Fibroblast of skin of left biceps (primary cell): ENCODE measurements around the gene COL20A1.

ENCODE experiments used
- DNase-seq, 2 experiments: peaks; one replicate each; pipeline ENCODE4 v3.0.0-alpha.2; 2013; ENCODE audit warnings: low read depth in 2 of 2

Gene COL20A1

DNA sequence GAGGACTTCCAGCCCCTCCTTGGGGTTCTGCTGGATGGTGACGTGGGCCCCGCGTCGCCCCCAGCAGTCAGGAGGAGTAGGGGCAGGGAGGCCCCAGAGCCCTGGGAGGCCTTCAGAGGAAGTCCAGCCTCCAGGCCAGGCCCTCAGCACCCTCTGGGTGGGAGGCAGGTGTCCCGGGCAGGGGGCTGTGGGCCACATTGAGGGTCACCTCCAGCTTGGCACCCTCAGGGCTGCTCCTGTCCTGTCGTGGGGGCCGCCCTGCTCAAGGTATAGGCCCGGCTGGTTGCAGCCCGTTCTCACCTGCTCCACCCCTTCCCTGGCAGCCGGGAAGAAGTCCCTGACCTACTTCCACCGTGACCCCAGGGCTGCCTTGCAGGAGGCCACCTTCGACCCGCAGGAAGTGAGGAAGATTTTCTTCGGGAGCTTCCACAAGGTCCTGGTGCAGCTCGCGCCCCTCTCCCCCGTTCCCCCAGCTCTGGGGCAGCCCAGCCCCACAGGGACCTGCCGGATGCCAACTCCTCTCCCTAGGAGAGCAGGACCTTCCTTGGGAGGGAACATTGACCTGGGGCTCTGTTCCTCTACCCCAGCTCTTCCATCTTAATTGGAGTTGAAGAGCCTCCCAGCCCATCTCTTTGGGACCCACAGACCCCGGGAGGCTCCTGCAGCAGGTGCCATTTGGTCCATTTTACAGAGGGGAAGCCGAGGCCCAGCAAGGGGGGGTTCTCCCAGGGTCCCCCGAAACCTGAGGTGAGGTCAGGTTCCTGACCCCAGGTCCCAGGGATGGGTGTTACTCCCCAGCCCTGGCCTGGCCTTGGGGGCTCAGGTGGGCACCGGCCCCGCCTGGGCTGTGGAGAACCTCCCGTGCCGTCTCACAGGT lies 26.4 kb downstream of the COL20A1 start:
- DNase-seq: no peak

DNA sequence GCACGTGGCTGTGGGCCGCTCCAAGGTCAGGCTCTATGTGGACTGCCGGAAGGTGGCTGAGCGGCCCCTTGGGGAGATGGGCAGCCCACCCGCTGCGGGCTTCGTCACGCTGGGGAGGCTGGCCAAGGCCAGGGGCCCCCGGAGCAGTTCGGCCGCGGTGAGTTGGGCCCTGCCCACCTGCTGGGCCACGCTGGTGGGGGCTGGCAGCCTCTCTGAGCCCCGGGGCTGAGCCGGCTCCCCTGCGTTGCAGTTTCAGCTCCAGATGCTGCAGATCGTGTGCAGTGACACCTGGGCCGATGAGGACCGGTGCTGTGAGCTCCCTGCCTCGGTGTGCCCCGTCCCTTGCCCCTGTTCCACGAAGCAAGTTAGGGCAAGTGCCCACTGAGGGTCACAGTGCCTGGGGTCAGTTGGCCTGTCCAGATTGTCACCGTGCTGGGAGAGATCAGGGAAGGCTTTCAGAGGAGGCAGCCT lies 27.1 kb downstream of the COL20A1 start:
- no peak for DNase-seq

DNA sequence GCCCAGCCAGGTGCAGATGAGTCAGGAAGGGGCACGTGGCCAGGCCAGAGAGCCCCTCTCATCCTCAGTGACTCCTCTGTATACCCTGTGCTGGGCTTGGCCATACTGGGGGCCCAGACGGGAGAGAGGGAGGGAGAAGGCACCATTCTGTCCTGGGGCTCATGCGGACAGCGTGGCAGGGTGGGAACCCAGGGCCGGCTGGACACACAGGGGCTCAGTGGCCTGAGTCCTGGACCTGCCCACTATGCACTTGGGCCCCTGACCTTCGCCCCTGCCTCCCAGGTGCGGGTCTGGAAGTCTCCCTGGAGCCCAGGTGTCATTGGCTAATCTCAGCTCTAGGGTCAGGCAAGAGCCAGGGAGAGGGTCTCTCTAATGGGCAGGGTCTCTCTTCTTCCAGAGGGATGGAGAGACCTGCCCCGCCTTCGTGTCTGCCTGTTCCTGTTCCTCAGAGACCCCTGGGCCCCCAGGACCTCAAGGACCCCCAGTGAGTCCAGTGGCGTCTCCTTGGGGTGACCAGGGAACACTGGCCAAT lies 27.7 kb downstream of the COL20A1 start:
- no peak for DNase-seq

GRCh38 chr20:63321148-63321831 lies 28.3 kb downstream of the COL20A1 start:
- DNase-seq: no peak

GRCh38 chr20:63322146-63322932 lies 29.4 kb downstream of the COL20A1 start:
- DNase-seq: no peak

GRCh38 chr20:63322933-63323273 lies 29.9 kb downstream of the COL20A1 start:
- DNase-seq: no peak

- no peak for DNase-seq
These were observed 30.5 kb downstream of the COL20A1 start for GRCh38 chr20:63323357-63323981.

- no peak for DNase-seq
These were observed 32.1 kb downstream of the COL20A1 start for GRCh38 chr20:63325021-63325471.

DNA sequence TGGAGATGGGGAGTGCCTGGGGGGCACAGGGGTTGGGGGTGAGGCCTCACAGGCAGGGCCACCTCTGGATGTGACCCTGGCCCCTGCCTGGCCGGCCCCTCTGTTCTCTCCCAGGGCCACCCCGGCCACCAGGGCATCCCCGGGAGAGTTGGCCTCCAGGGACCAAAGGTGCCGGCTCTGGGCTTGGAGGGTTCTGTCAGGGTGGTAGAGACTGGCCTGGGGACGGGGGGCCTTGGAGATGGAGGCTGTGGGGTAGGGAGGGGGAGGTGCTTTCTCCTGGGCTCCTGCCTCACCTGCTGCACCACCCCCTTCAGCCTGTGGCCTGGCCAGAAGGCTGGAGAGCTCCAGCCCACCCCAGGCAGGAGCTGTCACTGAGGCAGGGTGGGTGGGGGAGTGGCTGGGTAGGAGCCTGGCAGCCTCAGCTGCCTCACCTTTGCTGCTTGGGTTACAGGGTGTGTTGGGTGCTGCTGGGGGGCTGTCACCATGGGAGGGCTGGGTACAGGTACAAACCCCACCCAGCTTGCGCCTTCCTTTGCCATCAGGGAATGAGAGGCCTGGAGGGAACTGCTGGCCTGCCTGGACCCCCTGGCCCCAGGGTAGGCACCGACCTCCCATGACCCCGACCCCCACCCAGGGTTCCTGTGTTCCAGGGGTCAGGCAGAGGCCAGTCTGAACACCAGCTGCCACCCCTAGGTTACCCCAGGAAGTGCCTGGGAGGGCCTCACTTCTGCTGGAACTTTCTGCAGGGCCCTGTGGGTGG lies 32.7 kb downstream of the COL20A1 start:
- no peak for DNase-seq

DNA sequence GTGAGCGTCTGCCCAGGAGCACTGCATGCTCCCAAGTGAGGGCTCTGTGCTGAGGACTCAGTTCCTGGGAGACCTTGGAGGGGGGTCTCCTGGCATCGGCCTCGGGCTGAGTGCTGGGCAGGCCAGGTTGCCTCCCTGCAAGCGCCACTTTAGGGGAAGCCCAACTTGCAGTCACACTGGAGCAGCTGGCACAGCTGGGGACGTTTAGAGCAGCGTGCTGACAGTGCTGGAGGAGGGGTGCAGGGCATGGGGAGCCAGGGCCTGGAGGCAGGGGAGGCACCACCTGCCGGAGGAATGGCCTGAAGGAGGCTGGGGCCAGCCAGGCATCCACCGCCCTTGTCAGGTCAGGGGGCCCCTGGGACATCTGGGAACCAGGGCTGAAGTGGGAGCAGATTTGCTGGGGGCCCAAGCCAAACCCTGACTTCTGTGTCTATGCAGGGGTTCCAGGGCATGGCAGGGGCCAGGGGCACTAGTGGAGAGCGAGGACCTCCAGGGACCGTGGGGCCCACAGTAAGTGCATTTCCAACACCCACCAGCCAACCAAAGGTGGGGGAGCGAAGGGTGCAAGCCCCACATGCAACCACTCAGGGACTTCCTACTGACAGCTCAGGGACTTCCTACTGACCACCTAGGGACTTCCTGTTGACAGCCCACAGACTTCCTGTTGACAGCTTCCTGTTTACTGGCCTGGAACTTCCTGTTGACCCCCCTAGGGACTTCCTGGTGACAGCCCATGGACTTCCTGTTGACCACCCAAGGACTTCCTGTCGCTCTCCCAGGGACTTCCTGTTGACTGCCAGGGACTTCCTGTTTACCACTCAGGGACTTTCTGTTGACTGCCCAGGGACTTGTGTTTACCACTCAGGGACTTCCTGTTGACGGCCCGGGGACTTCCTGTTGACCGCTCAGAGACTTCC lies 33.6 kb downstream of the COL20A1 start:
- no peak for DNase-seq

- DNase-seq: no peak
These were observed 34.3 kb downstream of the COL20A1 start for GRCh38 chr20:63327231-63327745.

GRCh38 chr20:63328026-63328700 lies 35.2 kb downstream of the COL20A1 start:
- DNase-seq: no peak

- no peak for DNase-seq
These were observed 35.8 kb downstream of the COL20A1 start for GRCh38 chr20:63328718-63329275.

GRCh38 chr20:63329331-63330083 lies 36.5 kb downstream of the COL20A1 start:
- DNase-seq: no peak

DNA sequence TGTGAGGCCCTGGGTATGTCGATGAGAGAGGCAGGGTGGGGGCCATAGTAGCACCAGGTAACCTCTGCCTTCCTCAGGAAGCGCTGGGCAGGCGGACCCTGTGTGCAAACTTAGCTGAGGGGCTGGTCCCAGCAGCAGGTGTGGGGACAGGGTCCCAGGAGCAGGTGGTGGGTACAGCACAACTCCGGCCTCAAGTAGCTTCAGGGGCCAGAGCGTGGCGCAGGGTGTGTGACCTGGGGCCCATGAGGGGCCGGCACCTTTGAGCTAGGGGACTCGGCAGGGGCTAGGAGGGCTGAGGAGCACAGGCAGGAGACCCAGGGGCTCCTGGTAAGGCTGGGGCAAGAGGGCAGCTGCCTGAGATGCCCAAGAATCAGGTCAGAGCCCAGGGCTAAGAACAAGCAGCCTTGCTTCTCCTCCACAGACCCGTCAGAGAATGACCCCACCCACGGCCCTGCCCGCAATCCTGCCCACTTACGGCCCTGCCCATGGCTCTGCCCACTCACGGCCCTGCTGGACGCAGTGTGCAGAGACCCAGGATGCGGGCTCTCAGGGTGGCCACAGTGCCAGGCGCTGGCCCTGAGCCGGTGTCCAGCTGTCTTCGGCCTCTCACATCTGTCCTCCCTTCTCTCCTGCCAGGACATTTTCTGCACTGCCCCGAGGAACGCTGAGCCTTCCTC lies 37.2 kb downstream of the COL20A1 start:
- no peak for DNase-seq

DNA sequence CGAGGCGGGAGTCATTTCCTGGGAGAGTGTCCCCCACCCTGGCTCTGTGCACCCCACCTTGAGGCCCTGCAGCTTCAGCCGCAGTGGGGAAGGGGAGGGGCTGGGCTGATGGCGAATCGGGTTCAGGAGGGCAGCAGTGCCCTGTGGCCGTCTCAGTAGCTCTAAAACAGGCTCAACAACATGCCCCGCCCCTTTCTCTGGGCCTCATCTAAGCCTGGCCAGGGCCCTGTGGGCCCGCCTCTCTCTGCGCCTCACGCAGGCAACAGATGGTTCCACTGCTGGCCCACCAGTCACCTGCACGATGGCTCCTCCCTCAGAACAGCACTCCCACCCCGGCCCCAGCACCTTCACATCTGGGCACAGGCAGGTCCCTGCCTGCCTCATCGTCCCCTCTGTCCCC lies 38.0 kb downstream of the COL20A1 start:
- DNase-seq: no peak

DNA sequence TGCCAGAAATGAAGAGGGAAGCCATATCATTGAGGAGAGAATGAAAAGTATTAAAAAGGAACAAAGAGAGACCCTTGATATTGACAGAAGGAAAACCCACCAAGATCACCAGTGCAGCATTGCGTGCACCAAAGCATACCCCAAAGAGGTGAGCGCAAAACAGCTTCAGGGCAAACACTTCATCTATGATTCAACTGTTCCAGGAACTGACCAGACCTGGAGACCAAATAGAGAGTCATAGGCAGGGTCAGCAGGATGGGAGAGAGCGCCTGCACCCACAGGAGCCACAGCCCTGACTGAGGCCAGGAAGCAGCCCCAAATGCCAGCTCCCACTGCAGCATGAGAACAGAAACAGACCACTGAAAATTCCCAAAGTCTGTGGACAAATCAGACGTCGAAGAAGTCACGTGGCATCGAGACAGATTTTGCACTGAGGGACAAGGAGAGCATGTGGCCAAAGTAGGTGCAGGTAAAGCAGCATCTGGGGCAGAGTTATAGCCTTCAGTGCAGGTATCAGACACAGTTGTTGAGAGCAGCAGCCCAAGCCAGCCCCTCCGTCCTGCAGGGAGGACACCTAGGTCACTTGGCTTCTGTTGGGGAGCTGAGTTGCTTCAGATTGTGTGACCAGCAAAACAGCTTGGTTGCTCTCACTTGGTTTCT lies 38.9 kb downstream of the COL20A1 start:
- no peak for DNase-seq
